ENCODE data around the gene RPRD1B.

The RPRD1B gene

DNA sequence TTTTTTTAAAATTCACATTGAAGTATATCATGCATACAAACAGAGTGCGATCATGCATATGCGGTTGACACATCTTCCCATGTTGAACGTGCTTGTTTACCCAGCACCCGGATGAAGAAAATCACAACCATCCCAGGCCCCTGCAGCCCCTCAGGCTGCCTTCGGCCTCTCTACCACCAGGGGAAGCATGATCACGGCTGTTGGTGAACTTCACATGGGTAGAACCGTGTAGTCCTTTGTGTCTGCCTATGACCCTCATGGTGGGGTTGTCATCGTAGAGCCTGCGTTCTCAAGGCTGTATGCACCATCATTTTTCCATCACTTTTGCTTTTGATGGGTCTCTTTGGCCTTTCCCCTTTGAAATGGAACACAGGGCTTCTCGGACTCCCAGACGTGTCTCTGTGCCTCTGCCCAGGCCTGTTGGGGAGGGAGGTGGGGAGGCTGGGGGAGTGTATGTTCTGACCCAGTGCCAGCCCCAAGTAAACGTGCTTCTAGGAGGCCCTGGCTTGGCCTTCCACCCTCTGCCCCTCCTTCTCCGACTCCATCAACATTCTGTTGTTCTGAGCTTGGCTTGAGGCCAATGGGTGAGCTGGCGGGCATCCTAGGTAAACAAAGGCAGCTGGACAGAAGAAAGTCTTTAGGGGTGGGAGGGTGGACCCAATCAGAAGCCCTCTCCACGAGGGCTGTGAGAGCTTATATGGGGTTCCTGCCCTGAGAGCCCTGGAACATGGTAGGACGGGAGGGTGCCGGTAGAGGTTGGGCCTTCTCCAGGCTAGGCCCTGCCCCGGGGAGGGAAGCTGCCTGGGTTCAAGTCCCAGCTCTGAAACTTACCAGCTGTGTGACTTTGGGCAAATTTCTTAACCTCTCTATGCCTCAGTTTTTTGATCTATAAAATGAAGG, 91.9 kb downstream of the RPRD1B start:
- no peak for DNase-seq

DNA sequence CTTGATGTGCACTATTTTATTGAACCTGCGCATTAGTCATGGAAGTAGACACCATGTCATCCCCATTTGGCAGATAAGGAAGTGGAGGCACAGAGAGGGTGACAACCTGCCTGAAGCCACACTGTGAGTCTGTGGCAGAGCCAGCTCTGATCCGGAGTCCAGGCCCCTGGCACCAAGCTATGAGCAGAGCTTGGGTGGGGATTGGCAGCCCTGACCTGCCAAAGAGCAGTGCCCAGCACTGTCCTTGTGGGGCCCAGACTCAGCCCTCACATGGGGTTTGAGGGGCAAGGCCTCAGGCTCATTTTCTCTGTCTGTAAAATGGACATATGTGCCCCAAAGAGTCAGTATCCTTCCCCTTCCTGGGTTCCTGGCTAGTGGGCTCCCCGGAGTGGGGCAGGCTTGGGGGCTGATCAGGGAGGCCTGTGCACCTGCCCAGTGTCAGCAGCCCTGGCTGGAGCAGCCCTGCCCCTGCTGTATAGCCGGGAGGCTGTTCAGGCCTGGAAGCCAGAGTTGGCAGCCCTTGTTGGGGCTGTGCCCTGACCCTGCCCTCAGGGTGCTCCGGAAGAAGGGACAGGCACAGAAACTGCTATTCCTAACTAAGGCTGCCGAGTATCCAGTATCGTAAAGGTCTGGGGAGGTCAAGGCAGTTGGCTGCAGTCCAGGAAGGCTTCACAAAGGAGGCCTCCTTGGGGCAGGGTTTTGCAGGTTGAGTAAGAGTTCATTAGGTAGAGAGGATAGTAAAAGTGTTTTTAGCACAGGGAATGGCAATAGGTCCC, 92.8 kb downstream of the RPRD1B start:
- DNase-seq, result no peak

- DNase-seq, result peak; percentile 72
Measured at GRCh38 chr20:38126932-38127621, 93.5 kb downstream of the RPRD1B start.

DNA sequence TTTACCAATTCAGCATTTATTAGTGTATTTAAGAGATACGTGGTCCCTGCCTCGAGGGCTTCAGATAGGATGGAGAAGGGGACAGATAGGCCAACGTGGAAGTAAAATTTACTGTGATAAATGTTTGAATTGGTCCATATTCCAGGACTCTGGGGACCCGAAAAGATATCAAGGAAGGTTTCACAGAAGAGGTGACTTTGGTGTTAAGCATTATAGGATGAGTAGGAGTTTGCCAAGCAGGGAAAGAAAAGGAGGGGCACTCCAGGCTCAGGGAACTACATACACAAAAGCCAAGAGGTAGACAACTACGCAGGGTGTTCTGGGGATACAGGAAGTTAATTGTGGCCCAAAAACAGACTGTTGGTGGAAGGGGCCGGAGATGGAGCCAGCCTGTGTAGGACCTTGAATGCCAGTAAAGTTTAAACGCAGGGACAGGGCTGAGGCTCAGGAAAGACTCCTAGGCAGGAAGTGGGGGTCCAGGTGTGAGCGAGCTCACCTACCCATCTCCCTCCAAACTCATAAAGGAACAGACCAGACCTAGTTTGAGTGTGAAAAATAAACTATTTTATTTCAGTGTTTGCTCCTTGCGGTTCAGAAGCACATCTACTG, 94.5 kb downstream of the RPRD1B start:
- DNase-seq, result no peak

GRCh38 chr20:38128691-38129090, 95.1 kb downstream of the RPRD1B start:
- no peak for DNase-seq

- no peak for DNase-seq
Measured at GRCh38 chr20:38129248-38129865, 95.8 kb downstream of the RPRD1B start.

DNA sequence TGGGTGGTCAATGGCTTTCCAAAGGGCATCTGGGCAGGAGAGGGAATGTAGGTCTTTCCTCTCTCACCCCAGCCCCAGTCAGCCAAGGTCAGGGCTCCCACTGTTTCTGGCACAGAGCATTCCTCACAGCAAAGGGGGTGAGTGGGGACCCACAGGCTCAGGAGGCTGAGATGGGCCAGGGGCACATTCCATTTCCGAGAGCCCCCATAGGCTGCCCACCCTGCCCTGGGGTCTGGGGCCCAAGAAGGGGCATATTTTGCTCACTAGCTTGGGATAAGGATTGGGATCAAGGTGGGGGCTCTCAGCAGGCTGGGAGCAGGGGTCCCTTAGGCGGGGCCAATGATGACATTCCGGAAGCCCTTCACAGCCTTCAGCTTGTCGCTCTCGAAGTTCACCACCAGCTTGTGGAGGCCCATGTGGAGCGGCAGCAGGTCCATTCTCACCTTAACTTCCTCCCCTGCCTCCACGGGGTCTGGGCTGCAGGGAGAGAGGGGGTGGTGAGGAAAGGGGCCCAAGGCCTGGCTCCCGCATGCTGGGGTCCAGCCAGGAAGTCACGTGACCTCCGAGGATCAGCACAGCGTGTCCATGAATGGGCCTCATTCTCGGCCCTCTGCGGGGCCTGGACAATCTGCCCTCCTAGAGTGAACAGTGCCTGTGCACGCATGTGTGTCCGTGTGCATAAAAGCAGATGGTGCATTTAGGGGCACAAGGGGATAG, 96.5 kb downstream of the RPRD1B start:
- no peak for DNase-seq

- DNase-seq, result no peak
Measured at GRCh38 chr20:38130687-38131587, 97.4 kb downstream of the RPRD1B start.

DNA sequence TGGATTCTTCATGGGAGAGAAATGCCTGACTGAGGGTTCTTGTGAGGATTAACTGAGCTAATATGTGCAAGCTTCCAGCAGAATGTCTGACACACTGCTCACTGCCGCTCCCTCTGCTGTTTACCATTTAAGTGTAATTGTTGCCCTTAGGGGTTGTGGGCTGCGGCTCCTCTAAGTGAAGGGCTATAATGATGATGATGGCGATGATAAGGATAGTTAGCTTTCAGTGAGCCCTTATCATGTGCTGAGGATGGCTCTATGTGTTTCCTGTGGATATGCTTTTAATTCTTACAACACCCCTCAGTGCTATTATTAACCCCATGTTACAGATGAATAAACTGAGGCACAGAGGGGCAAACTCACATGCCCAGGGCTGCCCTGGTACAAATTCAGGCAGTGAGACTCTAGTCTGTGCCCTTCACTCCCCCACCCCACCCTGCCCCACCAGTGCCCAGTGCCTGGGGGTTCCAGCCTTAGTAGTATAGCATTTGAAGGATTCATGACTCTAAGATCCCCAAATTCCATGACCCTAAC, 98.1 kb downstream of the RPRD1B start:
- no peak for DNase-seq

DNA sequence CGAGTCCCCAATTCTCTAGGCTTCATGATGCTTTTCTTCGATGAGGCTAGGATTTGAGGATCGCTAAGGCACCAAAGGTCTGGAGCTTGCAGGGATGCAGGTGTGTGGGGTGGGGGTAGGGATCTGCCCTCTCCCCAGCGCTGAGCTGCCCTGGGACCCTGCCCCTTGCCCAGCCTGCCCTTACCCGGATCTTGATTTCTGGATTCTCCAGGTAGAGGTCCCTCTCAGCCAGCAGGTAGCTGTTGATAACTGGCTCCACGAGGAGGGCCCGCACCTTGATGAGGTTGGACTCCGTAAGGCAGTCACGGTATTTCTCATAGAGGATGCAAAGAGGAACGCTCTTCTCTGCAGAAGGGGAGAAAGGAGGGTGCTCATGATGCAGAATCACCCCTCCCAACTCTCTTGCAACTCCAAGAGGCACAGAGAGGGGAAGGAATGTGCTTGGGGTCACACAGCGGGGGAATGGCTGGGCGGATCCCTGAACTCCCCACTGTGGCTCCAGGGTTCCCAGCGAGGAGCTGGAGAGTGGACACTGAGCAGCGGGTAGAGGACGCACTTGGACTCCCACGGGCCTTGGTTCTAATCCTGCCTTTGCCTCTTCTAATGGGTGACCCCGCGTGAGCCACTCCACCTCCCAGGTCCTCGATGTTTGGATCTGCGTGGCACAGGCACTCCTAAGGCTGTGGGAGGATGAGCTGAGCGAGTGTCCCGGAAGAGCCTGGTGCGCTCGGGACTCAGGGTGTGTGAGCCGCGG, 98.8 kb downstream of the RPRD1B start:
- DNase-seq, result no peak

DNA sequence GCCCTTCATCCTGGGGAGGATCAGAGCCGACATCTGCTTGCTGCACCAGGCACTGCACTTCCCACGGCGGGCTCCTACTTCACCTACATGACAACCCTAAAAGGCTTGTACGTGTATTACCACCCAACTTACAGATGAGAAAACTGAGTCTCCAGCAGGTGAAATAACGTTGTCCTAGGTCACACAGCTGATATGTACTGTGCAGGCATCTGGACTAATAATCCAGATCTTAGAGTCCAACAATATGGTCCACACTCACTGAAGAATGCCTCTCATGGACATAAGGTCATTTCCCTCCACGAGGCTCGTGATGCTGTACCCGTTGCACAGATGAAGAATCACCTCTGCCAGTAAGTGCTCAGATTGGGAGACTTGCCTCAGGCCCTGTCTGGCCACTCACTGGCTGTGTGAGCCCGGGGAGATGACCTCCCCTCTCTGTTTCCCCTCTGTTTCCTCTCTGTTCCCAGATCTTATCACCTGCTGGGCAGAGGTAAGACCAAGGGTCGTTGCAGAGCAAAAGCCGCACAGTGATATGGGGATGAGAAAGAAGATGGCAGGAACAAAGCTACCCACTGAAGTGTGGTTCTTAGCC, 99.5 kb downstream of the RPRD1B start:
- DNase-seq, result no peak

DNA sequence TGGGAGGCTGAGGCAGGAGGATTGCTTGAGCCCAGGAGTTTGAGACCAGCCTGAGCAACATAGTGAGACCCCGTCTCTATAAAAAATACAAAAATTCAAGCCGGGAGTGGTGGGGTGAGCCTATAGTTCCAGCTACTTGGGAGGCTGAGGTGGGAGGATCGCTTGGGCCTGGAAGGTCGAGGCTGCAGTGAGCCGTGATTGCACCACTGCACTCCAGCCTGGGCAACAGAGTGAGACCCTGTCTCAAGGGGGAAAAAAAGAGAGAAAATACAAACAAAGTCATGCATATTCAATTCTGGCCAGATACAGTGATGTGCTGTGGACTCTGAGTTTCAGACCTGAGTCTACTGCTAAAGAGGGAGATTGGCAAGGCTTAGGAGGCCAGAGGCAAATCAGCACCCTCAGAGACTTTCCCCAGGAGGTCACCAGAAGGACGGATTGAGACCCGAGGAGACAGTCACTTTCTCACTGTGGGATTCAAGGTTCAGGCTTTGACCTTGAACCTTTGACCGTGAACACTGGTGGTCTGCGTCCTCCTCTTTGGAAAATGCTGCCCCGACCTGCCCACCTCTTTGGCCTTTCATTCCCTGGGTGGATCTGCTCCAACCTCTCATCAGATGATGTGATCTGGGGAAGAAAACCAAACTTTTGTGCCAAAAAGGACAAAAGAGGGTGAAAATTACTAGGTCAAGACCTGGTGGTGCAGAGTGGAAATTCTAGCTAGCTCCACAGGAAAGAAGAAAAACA, 100.3 kb downstream of the RPRD1B start:
- DNase-seq, result no peak

GRCh38 chr20:38134427-38135270, 101.1 kb downstream of the RPRD1B start:
- peak; percentile 60 for DNase-seq

- no peak for DNase-seq
Measured at GRCh38 chr20:38135271-38135650, 101.7 kb downstream of the RPRD1B start.

DNA sequence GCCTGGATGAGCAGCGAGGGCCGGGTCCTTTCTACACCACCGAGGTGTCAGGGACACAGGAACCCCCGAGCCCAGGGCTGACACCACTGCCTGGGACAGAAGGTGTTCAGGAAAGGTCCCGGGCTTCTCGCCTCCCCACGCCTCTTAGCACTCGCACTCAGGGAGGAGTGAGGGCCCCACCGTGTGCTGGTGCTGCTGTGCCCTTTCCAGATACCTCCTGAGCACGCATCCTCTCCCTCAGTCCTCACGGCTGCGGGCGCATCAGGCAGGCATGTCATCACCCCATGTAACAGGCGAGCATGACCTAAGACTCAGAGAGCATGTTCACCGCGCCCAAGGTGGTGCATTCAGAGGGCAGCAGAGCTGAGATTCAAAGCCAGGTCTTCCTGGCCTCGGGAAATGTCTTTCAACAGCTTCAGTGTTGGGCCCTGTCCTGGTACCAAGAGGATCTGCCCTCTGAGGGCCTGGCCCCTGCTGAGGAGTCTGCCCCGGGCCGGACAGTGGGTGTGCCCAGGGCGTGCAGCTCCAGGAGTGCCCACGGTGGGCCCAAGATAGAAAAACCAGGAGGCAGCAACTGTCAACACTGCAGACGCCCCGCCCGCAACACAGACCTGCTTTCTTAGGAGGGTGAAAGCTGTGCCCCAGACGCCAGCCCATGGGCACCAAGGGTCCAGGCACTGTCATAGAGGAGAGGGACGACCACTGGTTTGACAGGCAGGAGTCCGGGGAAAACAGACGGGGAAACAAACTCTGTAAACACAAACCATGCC, 102.3 kb downstream of the RPRD1B start:
- no peak for DNase-seq

DNA sequence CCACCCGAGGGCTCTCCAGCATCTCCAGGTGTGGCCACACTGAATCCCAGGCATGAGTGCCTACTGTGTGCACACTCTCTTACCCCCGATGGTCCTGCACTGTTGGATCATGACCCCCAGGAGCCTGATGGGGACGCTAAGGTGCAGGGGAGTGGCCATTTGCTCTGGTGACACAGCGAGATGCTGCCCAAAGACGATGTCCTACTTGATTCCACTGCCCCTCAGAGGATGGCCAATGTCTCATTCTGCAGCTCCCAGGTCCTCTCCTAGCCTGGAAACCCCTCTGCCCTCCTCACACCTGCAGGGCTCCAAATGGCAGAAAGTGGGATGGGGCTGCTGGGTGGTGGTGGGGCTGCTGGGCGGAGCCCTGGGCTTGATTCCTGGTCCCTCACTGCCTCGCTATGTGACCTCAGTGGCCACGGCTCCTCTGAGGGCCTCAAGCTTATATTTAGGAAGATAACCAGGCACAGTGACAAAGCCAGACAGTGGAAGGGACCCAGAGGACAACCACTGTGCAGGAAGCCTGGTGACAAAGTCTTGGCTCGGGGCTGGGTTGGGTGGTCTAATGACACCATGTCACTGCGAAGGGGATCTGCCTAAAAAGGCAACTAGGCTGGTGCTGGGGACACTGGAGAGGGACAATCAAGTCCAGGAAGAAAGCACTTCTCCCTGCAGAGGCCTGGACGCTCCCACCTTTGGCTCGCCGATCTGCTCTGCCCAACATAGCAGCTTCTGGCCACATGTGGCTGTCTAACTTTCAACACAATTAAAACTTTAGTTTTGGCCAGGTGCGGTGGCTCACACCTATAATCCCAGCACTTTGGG, 103.1 kb downstream of the RPRD1B start:
- no peak for DNase-seq

Data from fibroblast of skin of abdomen (primary cell).